ENCODE data around the gene SLC8A2.
A peak's percentile ranks its signal among the peaks of the same experiment; 100 is the strongest.

DNA sequence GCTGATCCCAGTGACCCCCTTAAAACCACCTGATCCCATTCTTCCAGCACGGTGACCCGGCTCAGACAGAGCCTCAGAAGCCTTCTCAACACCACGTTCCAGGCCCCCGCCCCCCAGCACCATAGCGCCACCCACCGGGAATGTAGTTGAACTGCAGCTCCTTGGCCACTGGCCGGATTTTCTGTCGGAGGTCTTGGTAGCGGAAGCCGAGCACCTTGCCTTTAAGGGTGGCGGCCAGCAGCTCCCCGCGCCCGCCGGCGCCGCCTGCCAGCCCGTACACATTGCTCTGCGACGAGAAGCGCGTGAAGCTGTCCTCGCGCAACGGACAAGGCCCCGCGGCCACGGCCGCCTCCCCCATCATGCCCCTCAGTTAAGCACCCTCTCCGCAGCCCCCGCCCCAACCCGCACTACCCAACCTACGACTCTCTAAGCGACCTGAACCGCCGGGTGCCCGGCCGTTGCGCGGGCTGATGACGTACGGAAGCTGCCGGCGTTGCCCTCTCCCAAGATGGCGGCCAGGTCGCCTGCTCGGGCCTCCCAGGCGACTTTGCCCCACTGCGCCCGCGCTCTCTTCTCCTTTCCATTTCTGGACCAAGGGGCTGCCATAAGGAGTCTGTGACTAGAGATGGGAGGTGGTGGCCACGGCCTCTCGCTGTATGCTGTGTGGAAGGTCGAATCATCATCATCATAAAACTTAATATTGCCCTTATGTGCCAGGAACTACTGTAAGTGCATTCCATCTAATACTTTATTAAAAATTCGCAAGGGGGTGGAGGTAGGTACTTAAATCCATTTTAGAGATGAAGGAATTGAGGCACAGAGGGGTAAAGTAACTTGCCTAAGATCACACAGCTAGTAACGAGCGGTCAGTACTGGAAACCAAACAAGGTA lies 12.4 kb upstream of the SLC8A2 start, which contains the start of gene KPTN:
- TF ChIP-seq YY1 (IDR thresholded peaks at IDR 0.05; ENCODE audit: insufficient read depth, insufficient read length) (peak; percentile 93), ZNF274 (IDR thresholded peaks at IDR 0.05; ENCODE audit: low read depth, low read length) (no peak), SUZ12 (IDR thresholded peaks at IDR 0.05; ENCODE audit: extremely low read depth, insufficient read depth, insufficient read length) (no peak)

Data from NT2/D1 (cell line).